ENCODE data around the gene MYCBP2. TPM values are rescaled to one million over a fixed set of nuclear protein-coding genes. Genes with fewer than 3 reads are reported as not detected.
"Not testable (repeated sequence)": the region's sequence is repeated elsewhere in the genome, so short reads cannot be mapped to it uniquely, and the experiment has no call there.

MYCBP2 gene
- total RNA-seq, 1 experiment from 2014 or later = 22.0 TPM

- no peak overlapping the region for H3K4me3 Mint-ChIP-seq (ENCODE audit: low read depth, unreplicated experiment)
- intact Hi-C loops (cut with micrococcal nuclease; ENCODE audit: unreplicated experiment) = no loop called here
- BruUV-seq (replicated peaks) = no TSS peak
- H3K36me3 Mint-ChIP-seq (ENCODE audit: insufficient read depth, unreplicated experiment) = no peaks in the 10 kb centered on the region
- H3K27me3 Mint-ChIP-seq (ENCODE audit: unreplicated experiment) = no peaks in the 10 kb centered on the region
- no peak for TF ChIP-seq CTCF (IDR thresholded peaks at IDR 0.05; ENCODE audit: unreplicated experiment)
- no peaks in the 10 kb centered on the region for H3K4me1 Mint-ChIP-seq (ENCODE audit: low read depth, unreplicated experiment)
- H3K9me3 Mint-ChIP-seq (ENCODE audit: low read depth, unreplicated experiment) = no peaks in the 10 kb centered on the region
- CTCF ChIA-PET = no interaction called here
- no peak for DNase-seq
- no peak overlapping the region for H3K27ac Mint-ChIP-seq (ENCODE audit: unreplicated experiment)
These were observed 64.7 kb downstream of the MYCBP2 start for GRCh38 chr13:77262198-77262597.

- CTCF ChIA-PET = no interaction called here
- Mint-ChIP-seq H3K9me3 (ENCODE audit: low read depth, unreplicated experiment) (no peaks in the 10 kb centered on the region), H3K27ac (ENCODE audit: unreplicated experiment) (no peak overlapping the region), H3K4me3 (ENCODE audit: low read depth, unreplicated experiment) (no peak overlapping the region), H3K36me3 (ENCODE audit: insufficient read depth, unreplicated experiment) (no peaks in the 10 kb centered on the region), H3K27me3 (ENCODE audit: unreplicated experiment) (no peaks in the 10 kb centered on the region), H3K4me1 (ENCODE audit: low read depth, unreplicated experiment) (peaks cover 10% of the 10 kb centered on the region)
- TF ChIP-seq CTCF (IDR thresholded peaks at IDR 0.05; ENCODE audit: unreplicated experiment) = no peak
- intact Hi-C loops (cut with micrococcal nuclease; ENCODE audit: unreplicated experiment) = no loop called here
- BruUV-seq (replicated peaks) = no TSS peak
- DNase-seq = no peak
These were observed 75.9 kb downstream of the MYCBP2 start for GRCh38 chr13:77250975-77251374.

- H3K4me3 Mint-ChIP-seq (ENCODE audit: low read depth, unreplicated experiment); H3K27ac Mint-ChIP-seq (ENCODE audit: unreplicated experiment); CTCF ChIA-PET; BruUV-seq (replicated peaks); H3K9me3 Mint-ChIP-seq (ENCODE audit: low read depth, unreplicated experiment); intact Hi-C loops (cut with micrococcal nuclease; ENCODE audit: unreplicated experiment); DNase-seq; H3K27me3 Mint-ChIP-seq (ENCODE audit: unreplicated experiment); H3K36me3 Mint-ChIP-seq (ENCODE audit: insufficient read depth, unreplicated experiment): not testable (repeated sequence)
- H3K4me1 Mint-ChIP-seq (ENCODE audit: low read depth, unreplicated experiment) = peaks cover 12% of the 10 kb centered on the region
These were observed 81.7 kb downstream of the MYCBP2 start for GRCh38 chr13:77245224-77245623.

- Mint-ChIP-seq H3K4me1 (ENCODE audit: low read depth, unreplicated experiment) (no peaks in the 10 kb centered on the region), H3K27me3 (ENCODE audit: unreplicated experiment) (no peaks in the 10 kb centered on the region), H3K9me3 (ENCODE audit: low read depth, unreplicated experiment) (no peaks in the 10 kb centered on the region), H3K27ac (ENCODE audit: unreplicated experiment) (no peak overlapping the region), H3K4me3 (ENCODE audit: low read depth, unreplicated experiment) (no peak overlapping the region), H3K36me3 (ENCODE audit: insufficient read depth, unreplicated experiment) (no peaks in the 10 kb centered on the region)
- no peak for TF ChIP-seq CTCF (IDR thresholded peaks at IDR 0.05; ENCODE audit: unreplicated experiment)
- CTCF ChIA-PET = no interaction called here
- DNase-seq = no peak
- BruUV-seq (replicated peaks) = no TSS peak
- intact Hi-C loops (cut with micrococcal nuclease; ENCODE audit: unreplicated experiment) = no loop called here
These were observed 87.6 kb downstream of the MYCBP2 start for GRCh38 chr13:77239312-77239711.

- intact Hi-C loops (cut with micrococcal nuclease; ENCODE audit: unreplicated experiment) = no loop called here
- no peak overlapping the region for H3K27ac Mint-ChIP-seq (ENCODE audit: unreplicated experiment)
- no peaks in the 10 kb centered on the region for H3K36me3 Mint-ChIP-seq (ENCODE audit: insufficient read depth, unreplicated experiment)
- no peak for TF ChIP-seq CTCF (IDR thresholded peaks at IDR 0.05; ENCODE audit: unreplicated experiment)
- no peaks in the 10 kb centered on the region for H3K4me1 Mint-ChIP-seq (ENCODE audit: low read depth, unreplicated experiment)
- H3K4me3 Mint-ChIP-seq (ENCODE audit: low read depth, unreplicated experiment) = no peak overlapping the region
- no peaks in the 10 kb centered on the region for H3K27me3 Mint-ChIP-seq (ENCODE audit: unreplicated experiment)
- no peak for DNase-seq
- BruUV-seq (replicated peaks) = no TSS peak
- no peaks in the 10 kb centered on the region for H3K9me3 Mint-ChIP-seq (ENCODE audit: low read depth, unreplicated experiment)
- CTCF ChIA-PET = no interaction called here
These were observed 91.4 kb downstream of the MYCBP2 start for GRCh38 chr13:77235456-77236022.

Measured in Calu3 (cell line).